ENCODE results near the gene DOCK1.
"Not testable (repeated sequence)": the region's sequence is repeated elsewhere in the genome, so short reads cannot be mapped to it uniquely, and the experiment has no call there.

DOCK1 gene

DNA sequence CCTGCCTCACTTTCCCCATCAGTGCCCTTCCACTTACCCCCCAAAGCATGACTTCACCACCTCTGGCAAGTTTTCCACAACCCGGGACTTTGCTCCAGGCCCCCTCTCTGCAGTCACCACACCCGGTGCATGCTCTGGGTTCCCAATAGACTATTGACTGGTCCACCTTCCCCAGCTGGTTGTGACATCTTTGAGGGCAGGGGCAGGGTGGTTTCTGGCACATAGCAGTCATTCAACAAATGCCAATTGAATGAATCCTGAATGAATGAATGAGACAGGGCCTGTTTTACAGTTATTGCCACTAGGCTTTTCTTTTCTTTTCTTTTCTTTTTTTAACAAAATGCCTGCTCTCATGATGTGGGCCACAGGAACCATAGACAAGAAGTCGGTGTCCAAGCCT, 28.8 kb upstream of the DOCK1 start:
- TF ChIP-seq, protein P1, sequence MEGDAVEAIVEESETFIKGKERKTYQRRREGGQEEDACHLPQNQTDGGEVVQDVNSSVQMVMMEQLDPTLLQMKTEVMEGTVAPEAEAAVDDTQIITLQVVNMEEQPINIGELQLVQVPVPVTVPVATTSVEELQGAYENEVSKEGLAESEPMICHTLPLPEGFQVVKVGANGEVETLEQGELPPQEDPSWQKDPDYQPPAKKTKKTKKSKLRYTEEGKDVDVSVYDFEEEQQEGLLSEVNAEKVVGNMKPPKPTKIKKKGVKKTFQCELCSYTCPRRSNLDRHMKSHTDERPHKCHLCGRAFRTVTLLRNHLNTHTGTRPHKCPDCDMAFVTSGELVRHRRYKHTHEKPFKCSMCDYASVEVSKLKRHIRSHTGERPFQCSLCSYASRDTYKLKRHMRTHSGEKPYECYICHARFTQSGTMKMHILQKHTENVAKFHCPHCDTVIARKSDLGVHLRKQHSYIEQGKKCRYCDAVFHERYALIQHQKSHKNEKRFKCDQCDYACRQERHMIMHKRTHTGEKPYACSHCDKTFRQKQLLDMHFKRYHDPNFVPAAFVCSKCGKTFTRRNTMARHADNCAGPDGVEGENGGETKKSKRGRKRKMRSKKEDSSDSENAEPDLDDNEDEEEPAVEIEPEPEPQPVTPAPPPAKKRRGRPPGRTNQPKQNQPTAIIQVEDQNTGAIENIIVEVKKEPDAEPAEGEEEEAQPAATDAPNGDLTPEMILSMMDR (IDR thresholded peaks at IDR 0.05; ENCODE audit: low read depth, low read length): no peak

DNA sequence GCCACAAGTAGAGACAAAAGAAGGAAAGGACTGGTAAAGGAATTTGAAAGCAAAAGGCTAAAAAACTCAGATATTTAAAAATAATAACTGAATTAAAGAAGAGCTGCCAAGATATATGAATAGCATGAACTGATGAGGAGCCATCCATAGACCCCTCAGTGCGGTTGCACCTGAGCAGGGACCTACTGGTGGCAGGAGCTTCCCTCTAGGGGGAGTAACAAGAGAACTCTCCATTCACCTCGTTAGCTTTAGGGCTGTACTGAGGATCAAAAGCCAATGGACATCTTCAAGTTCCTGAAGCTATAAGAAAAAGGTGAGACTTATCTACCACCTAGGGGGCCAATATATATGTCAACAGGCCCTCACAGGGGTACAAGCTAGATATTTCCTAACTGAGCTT, 27.8 kb upstream of the DOCK1 start:
- no peak for DNase-seq (ENCODE audit: low read depth in 2 of 2)
- no peak overlapping the region for H3K4me3 ChIP-seq (replicated peaks in 1 of 2; ENCODE audit: low read depth in 2 of 2, low read length in 2 of 2)
- TF ChIP-seq, protein P1 (IDR thresholded peaks at IDR 0.05; ENCODE audit: low read depth, low read length): no peak

More for the DNA sequence above, 28.8 kb upstream of the DOCK1 start:
- no peak overlapping the region for H3K4me3 ChIP-seq (replicated peaks in 1 of 2; ENCODE audit: low read depth in 2 of 2, low read length in 2 of 2)
- DNase-seq (ENCODE audit: low read depth in 2 of 2): no peak

DNA sequence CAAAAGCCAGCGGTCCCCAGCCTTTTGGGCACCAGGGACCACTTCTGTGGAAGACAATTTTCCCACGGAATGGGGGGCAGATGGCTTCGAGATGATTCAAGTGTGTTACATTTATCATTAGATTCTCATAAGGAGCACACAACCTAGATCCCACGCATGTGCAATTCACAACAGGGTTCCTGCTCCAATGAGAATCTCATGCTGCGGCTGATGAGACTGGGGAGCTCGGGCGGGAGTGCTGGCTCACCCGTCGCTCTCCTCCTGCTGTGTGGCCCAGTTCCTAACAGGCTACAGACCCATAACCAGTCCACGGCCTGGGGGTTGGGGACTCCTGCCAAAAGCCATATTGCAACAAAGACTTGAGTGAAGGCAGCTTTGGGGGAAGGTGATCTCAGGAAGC, 26.6 kb upstream of the DOCK1 start:
- no peak overlapping the region for H3K4me3 ChIP-seq (replicated peaks in 1 of 2; ENCODE audit: low read depth in 2 of 2, low read length in 2 of 2)
- no peak for DNase-seq (ENCODE audit: low read depth in 2 of 2)
- TF ChIP-seq, protein P1 (IDR thresholded peaks at IDR 0.05; ENCODE audit: low read depth, low read length): no peak

DNA sequence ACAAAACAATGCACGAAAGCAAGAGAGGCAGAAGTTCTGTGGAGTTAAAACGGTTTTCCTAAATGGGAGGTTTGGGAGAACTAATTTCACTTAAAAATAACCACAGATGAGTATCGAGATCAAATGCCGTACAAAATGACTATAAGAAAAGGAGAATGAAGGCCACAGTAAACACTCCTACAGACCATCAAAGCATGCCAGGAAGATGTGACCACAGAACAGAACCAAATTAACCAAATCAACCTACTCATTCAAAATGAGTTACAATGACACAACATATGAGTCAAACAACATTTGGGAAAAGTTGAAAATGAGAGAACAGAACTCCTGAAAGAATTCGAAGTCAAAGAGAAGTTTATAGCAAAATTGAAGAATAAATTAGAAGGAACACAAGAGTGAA, 24.3 kb upstream of the DOCK1 start:
- no peak for DNase-seq (ENCODE audit: low read depth in 2 of 2)
- no peak overlapping the region for H3K4me3 ChIP-seq (replicated peaks in 1 of 2; ENCODE audit: low read depth in 2 of 2, low read length in 2 of 2)
- TF ChIP-seq, protein P1 (IDR thresholded peaks at IDR 0.05; ENCODE audit: low read depth, low read length): no peak

DNA sequence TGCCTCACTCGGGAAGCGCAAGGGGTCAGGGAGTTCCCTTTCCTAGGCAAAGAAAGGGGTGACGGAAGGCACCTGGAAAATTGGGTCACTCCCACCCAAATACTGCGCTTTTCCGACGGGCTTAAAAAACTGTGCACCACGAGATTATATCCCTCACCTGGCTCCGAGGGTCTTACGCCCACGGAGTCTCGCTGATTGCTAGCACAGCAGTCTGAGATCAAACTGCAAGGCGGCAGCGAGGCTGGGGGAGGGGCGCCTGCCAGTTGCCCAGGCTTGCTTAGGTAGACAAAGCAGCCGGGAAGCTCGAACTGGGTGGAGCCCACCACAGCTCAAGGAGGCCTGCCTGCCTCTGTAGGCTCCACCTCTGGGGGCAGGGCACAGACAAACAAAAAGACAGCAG, 23.2 kb upstream of the DOCK1 start:
- not testable (repeated sequence) for H3K4me3 ChIP-seq (replicated peaks in 1 of 2; ENCODE audit: low read depth in 2 of 2, low read length in 2 of 2)

DNA sequence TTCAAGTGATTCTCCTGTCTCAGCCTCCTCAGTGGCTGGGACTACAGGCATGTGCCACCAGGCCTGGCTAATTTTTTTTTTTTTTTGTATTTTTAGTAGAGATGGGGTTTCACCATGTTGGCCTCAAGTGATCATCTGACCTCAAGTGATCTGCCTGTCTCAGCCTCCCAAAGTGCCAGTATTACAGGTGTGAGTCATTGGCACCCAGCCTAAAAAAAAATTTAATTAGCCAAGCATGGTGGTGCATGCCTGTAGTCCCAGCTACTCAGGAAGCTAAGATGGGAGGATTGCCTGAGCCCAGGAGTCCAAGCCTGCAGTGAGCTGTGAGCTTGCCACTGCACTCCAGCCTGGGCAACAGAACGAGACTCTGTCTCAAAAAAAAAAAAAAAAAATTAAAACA, 16.8 kb upstream of the DOCK1 start:
- DNase-seq (ENCODE audit: low read depth in 2 of 2); H3K4me3 ChIP-seq (replicated peaks in 1 of 2; ENCODE audit: low read depth in 2 of 2, low read length in 2 of 2): not testable (repeated sequence)

More for the DNA sequence above, 23.2 kb upstream of the DOCK1 start:
- not testable (repeated sequence) for DNase-seq (ENCODE audit: low read depth in 2 of 2)

DNA sequence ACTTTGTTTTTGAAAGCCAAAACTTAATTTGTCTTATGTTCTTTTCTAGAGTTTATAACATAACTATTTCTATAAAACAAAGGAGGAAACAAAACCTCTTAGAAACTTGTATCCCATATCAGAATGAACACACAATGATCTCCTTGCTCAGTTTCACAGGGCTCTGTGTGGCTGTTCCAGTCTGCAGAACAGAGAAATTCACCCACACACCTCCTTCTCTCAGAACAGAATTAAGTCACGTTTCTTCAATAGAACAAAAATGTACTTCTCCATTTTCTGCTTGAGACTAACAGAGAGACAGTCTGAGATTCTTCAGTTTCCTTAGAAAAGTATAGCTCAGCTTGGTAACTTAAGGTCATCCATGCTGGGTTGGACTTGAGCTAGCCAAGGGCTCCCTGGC, 15.8 kb upstream of the DOCK1 start:
- no peak for DNase-seq (ENCODE audit: low read depth in 2 of 2)
- no peak overlapping the region for H3K4me3 ChIP-seq (replicated peaks in 1 of 2; ENCODE audit: low read depth in 2 of 2, low read length in 2 of 2)
- TF ChIP-seq, protein P1 (IDR thresholded peaks at IDR 0.05; ENCODE audit: low read depth, low read length): no peak

DNA sequence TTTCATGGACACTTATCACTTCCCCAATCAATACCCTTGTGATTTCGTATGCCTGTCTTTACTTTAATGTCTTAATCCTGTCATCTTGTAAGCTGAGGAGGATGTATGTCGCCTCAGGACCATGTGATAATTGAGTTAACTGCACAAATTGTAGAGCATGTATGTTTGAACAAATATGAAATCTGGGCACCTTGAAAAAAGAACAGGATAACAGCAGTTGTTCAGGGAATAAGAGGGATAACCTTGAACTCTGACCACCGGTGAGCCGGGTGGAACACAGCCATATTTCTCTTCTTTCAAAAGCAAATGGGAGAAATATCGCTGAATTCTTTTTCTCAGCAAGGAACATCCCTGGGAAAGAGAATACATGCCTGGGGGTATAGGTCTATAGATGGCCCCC, 14.4 kb upstream of the DOCK1 start:
- not testable (repeated sequence) for DNase-seq (ENCODE audit: low read depth in 2 of 2); H3K4me3 ChIP-seq (replicated peaks in 1 of 2; ENCODE audit: low read depth in 2 of 2, low read length in 2 of 2)
